ENCODE data around the gene MIEF1.

MIEF1 gene

GRCh38 chr22:39492186-39492585 lies 9.9 kb upstream of the MIEF1 start:
- H3K4me3 ChIP-seq (ENCODE audit: low read length) = no peak overlapping the region
- H3K4me1 ChIP-seq (ENCODE audit: insufficient read depth, low read length) = no peaks in the 10 kb centered on the region
- H3K27me3 ChIP-seq (ENCODE audit: insufficient read depth, low read length) = peaks cover 6% of the 10 kb centered on the region
- no peak overlapping the region for H3K27ac ChIP-seq (ENCODE audit: low read depth, low read length)
- no peak overlapping the region for H3K9ac ChIP-seq (ENCODE audit: low read depth, low read length)
- WGBS = 85% methylated on average over 3 of the region's 3 CpGs
- no peaks in the 10 kb centered on the region for H3K9me3 ChIP-seq (ENCODE audit: insufficient read depth, low read depth, low read length)
- H3K36me3 ChIP-seq (ENCODE audit: insufficient read depth, low read length) = no peaks in the 10 kb centered on the region

- no peaks in the 10 kb centered on the region for H3K4me1 ChIP-seq (ENCODE audit: insufficient read depth, low read length)
- 74% methylated on average over 4 of the region's 4 CpGs for WGBS
Measured at GRCh38 chr22:39493759-39494158, 8.3 kb upstream of the MIEF1 start.

GRCh38 chr22:39494471-39495120 lies 7.5 kb upstream of the MIEF1 start:
- WGBS = 80% methylated on average over 10 of the region's 10 CpGs
- Histone ChIP-seq H3K27me3 (ENCODE audit: insufficient read depth, low read length) (peaks cover 25% of the 10 kb centered on the region), H3K9ac (ENCODE audit: low read depth, low read length) (no peak overlapping the region), H3K4me1 (ENCODE audit: insufficient read depth, low read length) (no peaks in the 10 kb centered on the region), H3K4me3 (ENCODE audit: low read length) (no peak overlapping the region), H3K36me3 (ENCODE audit: insufficient read depth, low read length) (no peaks in the 10 kb centered on the region), H3K27ac (ENCODE audit: low read depth, low read length) (no peak overlapping the region), H3K9me3 (ENCODE audit: insufficient read depth, low read depth, low read length) (no peaks in the 10 kb centered on the region)

More at GRCh38 chr22:39493759-39494158, 8.3 kb upstream of the MIEF1 start:
- Histone ChIP-seq H3K27me3 (ENCODE audit: insufficient read depth, low read length) (peaks cover 18% of the 10 kb centered on the region), H3K36me3 (ENCODE audit: insufficient read depth, low read length) (no peaks in the 10 kb centered on the region), H3K9me3 (ENCODE audit: insufficient read depth, low read depth, low read length) (no peaks in the 10 kb centered on the region), H3K9ac (ENCODE audit: low read depth, low read length) (no peak overlapping the region), H3K27ac (ENCODE audit: low read depth, low read length) (no peak overlapping the region), H3K4me3 (ENCODE audit: low read length) (no peak overlapping the region)

GRCh38 chr22:39496131-39496838 lies 5.8 kb upstream of the MIEF1 start:
- 55% methylated on average over 13 of the region's 13 CpGs for WGBS
- peaks cover 37% of the 10 kb centered on the region for H3K27me3 ChIP-seq (ENCODE audit: insufficient read depth, low read length)
- H3K4me3 ChIP-seq (ENCODE audit: low read length) = no peak overlapping the region

GRCh38 chr22:39497429-39497828 lies 4.7 kb upstream of the MIEF1 start:
- H3K4me1 ChIP-seq (ENCODE audit: insufficient read depth, low read length) = no peaks in the 10 kb centered on the region
- peaks cover 42% of the 10 kb centered on the region for H3K27me3 ChIP-seq (ENCODE audit: insufficient read depth, low read length)
- H3K4me3 ChIP-seq (ENCODE audit: low read length) = no peak overlapping the region
- H3K9me3 ChIP-seq (ENCODE audit: insufficient read depth, low read depth, low read length) = no peaks in the 10 kb centered on the region
- H3K27ac ChIP-seq (ENCODE audit: low read depth, low read length) = no peak overlapping the region
- WGBS = 92% methylated on average over 8 of the region's 8 CpGs
- H3K9ac ChIP-seq (ENCODE audit: low read depth, low read length) = no peak overlapping the region
- no peaks in the 10 kb centered on the region for H3K36me3 ChIP-seq (ENCODE audit: insufficient read depth, low read length)

More at GRCh38 chr22:39496131-39496838, 5.8 kb upstream of the MIEF1 start:
- Histone ChIP-seq H3K27ac (ENCODE audit: low read depth, low read length) (no peak overlapping the region), H3K9me3 (ENCODE audit: insufficient read depth, low read depth, low read length) (no peaks in the 10 kb centered on the region), H3K4me1 (ENCODE audit: insufficient read depth, low read length) (no peaks in the 10 kb centered on the region), H3K9ac (ENCODE audit: low read depth, low read length) (no peak overlapping the region), H3K36me3 (ENCODE audit: insufficient read depth, low read length) (no peaks in the 10 kb centered on the region)

- 64% methylated on average over 2 of the region's 2 CpGs for WGBS
- H3K36me3 ChIP-seq (ENCODE audit: insufficient read depth, low read length) = peaks cover under 1% of the 10 kb centered on the region; the same call in 1 of the 2 replicates
- no peak overlapping the region for H3K4me3 ChIP-seq (ENCODE audit: low read length)
- no peak overlapping the region for H3K9ac ChIP-seq (ENCODE audit: low read depth, low read length)
- peaks cover 42% of the 10 kb centered on the region for H3K27me3 ChIP-seq (ENCODE audit: insufficient read depth, low read length)
- H3K27ac ChIP-seq (ENCODE audit: low read depth, low read length) = no peak overlapping the region
- peaks cover 5% of the 10 kb centered on the region; the same call in 1 of the 2 replicates for H3K4me1 ChIP-seq (ENCODE audit: insufficient read depth, low read length)
- no peaks in the 10 kb centered on the region for H3K9me3 ChIP-seq (ENCODE audit: insufficient read depth, low read depth, low read length)
Measured at GRCh38 chr22:39498368-39498767, 3.7 kb upstream of the MIEF1 start.

GRCh38 chr22:39498802-39499201 lies 3.3 kb upstream of the MIEF1 start:
- H3K27ac ChIP-seq (ENCODE audit: low read depth, low read length) = no peak overlapping the region
- H3K36me3 ChIP-seq (ENCODE audit: insufficient read depth, low read length) = peaks cover 5% of the 10 kb centered on the region; the same call in 1 of the 2 replicates
- H3K4me1 ChIP-seq (ENCODE audit: insufficient read depth, low read length) = peaks cover 5% of the 10 kb centered on the region; the same call in 1 of the 2 replicates
- 50% methylated on average over 3 of the region's 3 CpGs for WGBS
- no peaks in the 10 kb centered on the region for H3K9me3 ChIP-seq (ENCODE audit: insufficient read depth, low read depth, low read length)
- H3K27me3 ChIP-seq (ENCODE audit: insufficient read depth, low read length) = peaks cover 42% of the 10 kb centered on the region
- no peak overlapping the region for H3K4me3 ChIP-seq (ENCODE audit: low read length)
- no peak overlapping the region for H3K9ac ChIP-seq (ENCODE audit: low read depth, low read length)

GRCh38 chr22:39500101-39500500 lies 2.0 kb upstream of the MIEF1 start:
- Histone ChIP-seq H3K4me3 (ENCODE audit: low read length) (no peak overlapping the region), H3K4me1 (ENCODE audit: insufficient read depth, low read length) (peaks cover 5% of the 10 kb centered on the region; the same call in 1 of the 2 replicates), H3K27ac (ENCODE audit: low read depth, low read length) (no peak overlapping the region), H3K36me3 (ENCODE audit: insufficient read depth, low read length) (peaks cover 16% of the 10 kb centered on the region), H3K9me3 (ENCODE audit: insufficient read depth, low read depth, low read length) (no peaks in the 10 kb centered on the region), H3K9ac (ENCODE audit: low read depth, low read length) (no peak overlapping the region), H3K27me3 (ENCODE audit: insufficient read depth, low read length) (peaks cover 42% of the 10 kb centered on the region)
- 98% methylated on average over 2 of the region's 6 CpGs for WGBS

- H3K27ac ChIP-seq (ENCODE audit: low read depth, low read length) = no peak overlapping the region
Measured at GRCh38 chr22:39501644-39502108, 414 bp upstream of the MIEF1 start.

GRCh38 chr22:39502789-39503409 lies 809 bp downstream of the MIEF1 start:
- Histone ChIP-seq H3K4me1 (ENCODE audit: insufficient read depth, low read length) (peaks cover 5% of the 10 kb centered on the region; the same call in 1 of the 2 replicates), H3K9ac (ENCODE audit: low read depth, low read length) (peak overlapping the region; percentile 80), H3K4me3 (ENCODE audit: low read length) (peak overlapping the region; percentile 89), H3K9me3 (ENCODE audit: insufficient read depth, low read depth, low read length) (no peaks in the 10 kb centered on the region), H3K27ac (ENCODE audit: low read depth, low read length) (no peak overlapping the region), H3K36me3 (ENCODE audit: insufficient read depth, low read length) (peaks cover 40% of the 10 kb centered on the region), H3K27me3 (ENCODE audit: insufficient read depth, low read length) (peaks cover 64% of the 10 kb centered on the region)
- WGBS = 38% methylated on average over 18 of the region's 18 CpGs

More at GRCh38 chr22:39501644-39502108, 414 bp upstream of the MIEF1 start:
- peaks cover 5% of the 10 kb centered on the region; the same call in 1 of the 2 replicates for H3K4me1 ChIP-seq (ENCODE audit: insufficient read depth, low read length)
- H3K9ac ChIP-seq (ENCODE audit: low read depth, low read length) = no peak overlapping the region
- WGBS = 38% methylated on average over 13 of the region's 13 CpGs
- H3K4me3 ChIP-seq (ENCODE audit: low read length) = peak overlapping the region; percentile 89
- peaks cover 32% of the 10 kb centered on the region for H3K36me3 ChIP-seq (ENCODE audit: insufficient read depth, low read length)
- H3K27me3 ChIP-seq (ENCODE audit: insufficient read depth, low read length) = peaks cover 57% of the 10 kb centered on the region
- no peaks in the 10 kb centered on the region for H3K9me3 ChIP-seq (ENCODE audit: insufficient read depth, low read depth, low read length)

- Histone ChIP-seq H3K4me1 (ENCODE audit: insufficient read depth, low read length) (peaks cover 5% of the 10 kb centered on the region; the same call in 1 of the 2 replicates), H3K9me3 (ENCODE audit: insufficient read depth, low read depth, low read length) (no peaks in the 10 kb centered on the region), H3K36me3 (ENCODE audit: insufficient read depth, low read length) (peaks cover 46% of the 10 kb centered on the region), H3K27ac (ENCODE audit: low read depth, low read length) (no peak overlapping the region), H3K9ac (ENCODE audit: low read depth, low read length) (no peak overlapping the region), H3K4me3 (ENCODE audit: low read length) (0 out of 2 replicates have a peak overlapping the region, but pooled peaks have one; percentile 89), H3K27me3 (ENCODE audit: insufficient read depth, low read length) (peaks cover 65% of the 10 kb centered on the region)
- WGBS = 91% methylated on average over 4 of the region's 6 CpGs
Measured at GRCh38 chr22:39503630-39504029, 1.5 kb downstream of the MIEF1 start.

Data from HUES64 (cell line).